Measurements from ENCODE around the gene ELF2.
"Not testable (repeated sequence)": the region's sequence is repeated elsewhere in the genome, so short reads cannot be mapped to it uniquely, and the experiment has no call there.

ELF2 gene

DNA sequence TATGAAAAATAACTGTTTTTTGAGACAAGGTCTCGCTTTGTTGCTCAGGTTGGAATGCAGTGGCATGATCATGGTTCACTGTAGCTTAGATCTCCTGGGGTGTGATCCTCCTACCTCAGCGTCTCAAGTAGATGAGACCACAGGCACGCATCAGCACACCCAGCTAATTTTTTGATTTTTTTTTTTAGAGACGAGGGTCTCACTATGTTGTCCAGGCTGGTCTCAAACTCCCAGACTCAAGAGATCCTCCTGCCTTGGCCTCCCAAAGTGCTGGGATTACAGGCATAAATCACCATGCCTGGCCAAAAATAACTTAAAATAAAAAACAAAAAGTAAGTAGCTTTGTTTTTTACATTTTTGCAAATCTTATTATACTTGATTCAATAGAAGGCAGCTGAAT lies 98.1 kb downstream of the ELF2 start:
- DNase-seq (ENCODE audit: low read depth): no peak

DNA sequence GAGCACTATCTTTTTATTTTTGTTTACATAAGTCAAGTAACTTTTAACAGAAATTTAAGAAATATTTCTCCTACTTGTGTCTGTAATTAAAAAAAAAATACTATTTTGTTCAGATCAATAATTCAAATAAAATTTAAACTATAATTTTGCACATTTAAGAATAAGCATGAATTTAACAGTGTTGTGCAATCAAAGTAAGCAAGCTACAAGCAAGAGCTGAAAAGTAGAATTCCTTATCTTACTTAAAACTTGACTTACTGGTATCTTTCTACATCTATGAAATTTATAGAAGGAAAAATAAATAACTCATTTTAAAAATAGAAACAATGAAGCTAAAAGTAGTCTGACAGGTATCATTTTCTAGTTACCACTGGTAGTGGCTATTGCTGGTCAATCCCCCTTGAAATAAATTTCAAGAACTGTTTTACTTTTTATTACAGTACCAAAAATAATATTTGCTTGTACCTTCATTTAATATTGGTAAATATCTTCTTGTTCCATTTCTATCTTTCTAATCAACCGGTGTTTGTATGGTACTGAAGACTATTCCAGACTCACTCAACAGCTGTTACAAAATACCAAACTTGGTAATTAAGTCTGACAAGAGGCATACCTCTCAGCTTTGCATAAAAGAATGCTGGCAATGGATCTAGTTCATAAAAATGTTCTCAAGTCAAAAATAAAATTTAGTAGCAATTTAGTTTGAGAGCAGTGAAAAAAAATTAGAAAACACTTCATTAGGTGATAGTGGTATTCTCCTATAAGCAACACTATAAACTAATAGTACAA lies 99.3 kb downstream of the ELF2 start:
- DNase-seq (ENCODE audit: low read depth): no peak

DNA sequence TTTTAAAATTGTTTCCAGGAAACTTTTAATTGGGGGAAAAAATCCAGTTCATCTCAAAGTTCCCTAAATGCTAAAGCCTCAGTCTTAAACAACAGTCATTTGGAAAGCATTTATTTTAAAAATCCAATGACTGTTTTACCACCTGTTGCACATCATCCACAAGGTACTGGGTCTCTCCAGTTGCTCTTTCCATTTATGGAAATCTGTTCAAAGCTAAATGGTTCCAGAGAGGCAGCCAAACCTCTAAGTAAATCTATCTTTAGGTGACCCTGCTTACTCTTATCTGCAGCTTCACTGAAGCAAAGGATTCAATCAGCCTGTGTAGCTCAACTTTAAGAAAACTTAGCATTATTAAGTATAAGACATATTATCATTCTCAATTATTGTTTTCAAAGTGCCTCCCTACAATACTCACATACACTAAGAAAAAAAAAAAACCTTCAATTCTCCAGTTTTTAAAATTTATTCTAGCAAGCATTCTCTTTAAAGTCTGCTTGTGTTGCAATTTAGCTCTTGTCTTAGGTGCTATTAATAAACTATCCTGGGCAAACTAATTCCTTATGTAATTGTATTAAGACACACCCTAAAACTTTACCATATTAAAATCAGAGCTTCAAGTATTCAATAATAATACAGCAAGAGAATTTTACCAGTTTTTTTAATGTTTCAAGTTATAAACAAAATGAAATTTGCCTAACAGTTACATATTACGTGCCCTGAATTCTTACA lies 100.8 kb downstream of the ELF2 start:
- no peak for DNase-seq (ENCODE audit: low read depth)

DNA sequence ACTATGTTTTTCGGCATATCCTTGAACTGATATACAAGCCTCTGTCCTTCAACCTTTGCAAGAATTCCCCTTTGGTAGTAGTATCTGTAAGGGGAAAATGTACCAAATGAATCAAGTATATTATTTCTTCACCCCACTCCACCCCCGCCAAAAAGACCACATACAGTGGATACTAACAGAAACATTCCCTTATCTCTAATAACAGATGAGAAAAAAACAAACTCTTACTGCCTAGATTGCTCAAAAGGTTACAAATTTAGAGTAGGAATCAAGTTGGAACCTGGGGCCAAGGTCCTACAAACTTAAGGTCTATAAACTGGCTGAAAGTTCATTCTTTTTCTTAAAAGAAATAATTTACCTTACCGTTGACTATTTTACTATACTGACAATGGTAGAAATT lies 116.4 kb downstream of the ELF2 start:
- no peak for DNase-seq (ENCODE audit: low read depth)

DNA sequence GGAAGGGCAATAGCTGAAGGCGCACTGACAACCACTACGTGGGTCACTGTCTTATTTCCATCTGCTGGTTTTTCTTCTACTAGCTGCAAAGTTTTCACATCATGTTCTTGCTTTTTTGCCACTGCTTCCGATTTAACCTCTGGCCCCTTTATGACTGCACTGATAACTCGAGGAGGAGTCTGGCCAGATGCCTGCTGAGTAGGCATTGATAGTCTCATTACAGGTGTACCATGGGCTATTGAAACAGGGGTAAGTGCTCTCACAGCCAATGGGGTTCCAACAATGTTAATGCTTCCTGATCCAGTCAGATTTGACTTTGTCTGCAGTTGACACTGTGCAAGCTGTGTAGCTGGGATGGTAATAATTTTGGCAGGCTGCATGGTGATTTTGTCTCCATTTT lies 118.0 kb downstream of the ELF2 start:
- DNase-seq (ENCODE audit: low read depth): not testable (repeated sequence)

DNA sequence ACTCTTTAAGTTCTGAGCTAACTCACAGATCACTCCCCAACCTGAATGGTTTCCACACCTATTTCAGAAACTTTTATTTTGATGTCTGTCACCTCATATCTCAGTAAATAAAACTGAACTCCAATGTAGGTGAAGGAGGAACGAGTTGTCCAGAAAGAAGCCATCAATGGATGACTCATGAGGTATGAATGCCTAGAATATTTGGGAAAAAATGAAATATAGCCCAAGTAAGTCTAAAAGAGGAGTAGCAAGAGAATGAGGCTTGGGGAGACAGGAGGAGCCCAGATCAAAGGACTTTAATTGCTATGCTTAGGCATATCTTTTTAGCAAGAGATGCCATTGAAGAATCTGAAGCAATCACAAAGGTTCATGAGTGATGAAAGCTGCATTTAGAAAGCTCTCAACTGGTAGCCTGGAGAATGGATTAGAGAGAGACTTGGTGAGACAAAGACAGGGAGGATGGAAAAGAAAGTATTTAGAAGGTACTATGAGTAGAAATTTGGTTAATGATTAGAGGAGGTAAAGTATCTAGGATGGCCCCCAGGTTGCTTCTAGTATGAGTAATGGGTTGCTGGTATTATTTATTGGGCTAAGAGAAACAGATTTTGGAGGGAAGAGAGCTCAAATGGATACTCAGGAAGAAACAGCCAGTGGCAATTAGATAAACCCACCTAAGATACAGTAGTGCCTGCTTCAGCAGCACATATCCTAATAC lies 122.1 kb downstream of the ELF2 start:
- no peak for DNase-seq (ENCODE audit: low read depth)

DNA sequence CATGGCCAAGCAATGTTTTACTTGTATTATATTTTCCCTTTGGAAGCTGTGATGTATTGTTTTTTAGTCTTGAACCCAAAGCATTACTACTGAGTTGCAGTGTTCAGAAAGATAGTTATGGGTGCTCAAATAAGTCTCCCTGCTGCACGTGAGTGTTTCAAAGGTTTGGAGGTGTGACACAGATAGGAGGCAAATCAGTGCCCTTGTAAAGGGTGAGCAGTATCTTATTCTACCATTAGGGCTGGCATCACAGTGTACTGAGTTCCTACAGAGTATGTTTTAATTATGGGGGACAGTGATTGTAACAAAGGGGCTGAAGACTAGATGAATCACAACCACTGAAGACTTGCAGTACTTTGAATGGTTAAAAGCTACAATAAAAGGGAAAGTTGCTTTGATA lies 123.1 kb downstream of the ELF2 start:
- no peak for DNase-seq (ENCODE audit: low read depth)

DNA sequence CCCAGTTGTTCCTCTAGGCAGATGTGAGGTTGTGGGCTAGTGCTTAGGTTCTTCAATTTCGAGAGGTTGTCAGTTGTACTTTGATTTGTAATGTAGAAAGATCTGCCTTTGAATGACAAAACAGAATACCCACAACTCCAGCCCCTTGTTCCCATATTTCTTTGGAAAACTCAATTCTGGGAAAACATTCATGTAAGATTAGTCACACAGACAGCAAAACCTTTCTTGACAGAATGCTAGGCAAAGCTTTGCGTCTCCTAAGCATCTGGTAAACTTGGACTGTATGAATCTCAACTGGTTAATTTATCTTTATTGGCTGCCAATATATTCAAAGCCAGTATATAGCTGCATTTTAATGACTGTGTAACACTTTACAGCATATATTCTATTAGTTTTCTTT lies 126.6 kb downstream of the ELF2 start:
- DNase-seq (ENCODE audit: low read depth): no peak

DNA sequence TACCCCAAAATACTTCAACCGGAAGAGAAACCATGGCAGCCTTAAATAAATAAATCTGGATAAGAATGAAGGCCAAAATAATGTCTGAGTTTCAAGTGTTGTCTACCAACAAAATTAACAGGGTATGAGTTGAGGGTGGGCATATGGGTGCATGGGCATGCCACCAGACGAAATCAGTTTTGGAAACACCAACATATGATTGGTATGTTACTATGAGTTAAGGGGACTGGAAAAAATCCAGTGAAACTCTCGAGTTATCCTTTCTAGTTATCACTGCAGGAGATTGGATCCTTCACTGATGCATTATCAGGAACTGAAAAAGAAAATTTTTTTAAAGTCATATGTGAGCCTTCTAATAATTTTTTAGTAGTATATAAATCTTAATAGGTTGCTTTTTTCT lies 129.0 kb downstream of the ELF2 start:
- no peak for DNase-seq (ENCODE audit: low read depth)

DNA sequence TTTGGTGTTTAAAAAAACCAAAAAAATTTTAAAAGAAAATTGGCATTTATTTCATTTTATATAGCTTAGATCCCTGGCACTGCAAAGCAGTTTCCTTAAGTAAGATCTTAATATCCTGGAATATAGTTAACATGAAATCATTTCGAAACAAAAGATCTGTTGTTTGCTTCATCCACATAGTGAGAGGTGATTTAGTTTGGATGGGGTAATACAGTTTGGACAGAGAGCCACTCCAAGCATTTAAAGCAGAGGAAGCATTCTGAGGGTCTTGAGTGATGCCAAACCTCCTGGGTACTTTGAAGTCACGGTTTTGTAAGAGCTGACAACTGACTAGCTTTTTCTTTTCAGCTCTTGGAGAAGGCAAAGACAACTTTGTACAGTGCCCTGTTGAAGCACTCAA lies 132.7 kb downstream of the ELF2 start:
- DNase-seq (ENCODE audit: low read depth): no peak

DNA sequence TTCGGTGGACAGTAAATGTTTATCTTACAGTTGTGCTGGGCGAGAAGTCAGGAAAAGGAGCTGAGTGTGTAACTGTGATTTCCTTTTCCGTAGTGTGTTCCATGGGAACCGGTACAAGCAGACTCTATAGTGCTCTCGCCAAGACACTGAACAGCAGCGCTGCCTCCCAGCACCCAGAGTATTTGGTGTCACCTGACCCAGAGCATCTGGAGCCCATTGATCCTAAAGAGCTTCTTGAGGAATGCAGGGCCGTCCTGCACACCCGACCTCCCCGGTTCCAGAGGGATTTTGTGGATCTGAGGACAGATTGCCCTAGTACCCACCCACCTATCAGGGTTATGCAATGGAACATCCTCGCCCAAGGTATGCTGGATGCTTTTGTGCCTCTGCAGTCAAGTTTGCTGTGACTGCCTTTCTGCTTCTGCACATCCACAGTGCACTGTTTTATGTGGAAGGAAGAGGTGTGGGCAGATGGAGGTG lies 134.0 kb downstream of the ELF2 start:
- no peak for DNase-seq (ENCODE audit: low read depth)

DNA sequence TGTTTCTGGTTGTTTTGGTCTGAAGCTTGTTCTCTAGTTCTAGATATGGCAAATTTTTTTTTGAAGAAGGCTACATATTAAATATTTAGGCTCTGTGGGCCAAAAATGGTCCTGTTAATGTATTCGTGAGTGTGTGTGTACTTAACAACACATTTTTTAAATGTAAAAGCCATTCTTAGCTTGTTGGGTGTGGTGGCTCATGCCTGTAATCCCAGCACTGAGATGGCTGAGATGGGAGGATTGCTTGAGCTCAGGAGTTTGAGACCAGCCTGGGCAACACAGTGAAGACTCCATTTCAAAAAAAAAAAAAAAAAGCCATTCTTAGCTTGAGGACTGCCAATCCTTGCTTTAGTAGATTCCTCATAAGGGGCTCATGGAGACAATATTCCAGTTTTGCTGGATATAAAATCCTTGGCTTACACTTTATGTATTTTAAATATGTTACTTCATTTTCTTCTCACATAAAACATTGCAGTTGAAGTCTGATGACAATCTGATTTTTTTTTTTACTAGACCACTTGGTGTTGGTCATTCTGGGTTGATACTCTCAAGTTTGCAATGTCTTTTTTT lies 138.1 kb downstream of the ELF2 start:
- DNase-seq (ENCODE audit: low read depth): no peak

DNA sequence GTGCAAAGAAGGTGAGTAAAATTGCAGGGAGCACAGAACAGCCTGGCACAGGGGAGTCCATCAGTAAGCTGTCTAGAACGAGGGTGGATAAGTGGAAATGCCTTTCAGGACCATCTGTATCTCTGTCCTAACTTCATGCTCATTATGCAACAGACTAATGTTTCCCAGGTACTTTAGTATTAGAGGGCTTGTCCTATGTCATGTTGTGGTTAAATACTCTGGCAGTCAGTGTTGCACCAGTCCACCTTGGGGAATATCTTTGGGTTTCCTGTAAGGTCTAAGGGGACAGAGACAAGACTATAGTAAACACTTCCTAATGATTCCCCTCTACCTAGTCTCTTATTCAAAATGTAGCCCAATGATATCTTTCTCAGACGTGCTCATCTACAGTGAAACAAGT lies 140.1 kb downstream of the ELF2 start:
- no peak for DNase-seq (ENCODE audit: low read depth)

DNA sequence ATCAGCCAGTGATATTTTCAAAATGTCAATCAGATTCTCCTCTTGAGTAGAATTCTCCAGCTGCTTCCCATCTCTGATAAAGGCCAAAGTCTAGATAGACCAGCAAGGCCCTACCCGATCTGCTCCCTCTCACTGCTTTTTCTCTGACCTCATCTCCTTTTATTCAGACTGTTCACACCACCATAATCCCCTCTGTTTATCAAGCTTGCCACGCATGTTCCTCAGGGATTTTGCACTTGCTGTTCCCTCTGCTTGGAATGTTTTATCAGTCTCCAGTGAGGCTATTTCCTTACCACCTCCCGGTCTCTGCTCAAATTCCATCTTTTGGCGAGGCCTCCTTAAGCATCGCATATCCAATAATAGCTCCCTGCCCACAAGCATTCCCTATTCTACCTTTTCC lies 141.4 kb downstream of the ELF2 start:
- no peak for DNase-seq (ENCODE audit: low read depth)

DNA sequence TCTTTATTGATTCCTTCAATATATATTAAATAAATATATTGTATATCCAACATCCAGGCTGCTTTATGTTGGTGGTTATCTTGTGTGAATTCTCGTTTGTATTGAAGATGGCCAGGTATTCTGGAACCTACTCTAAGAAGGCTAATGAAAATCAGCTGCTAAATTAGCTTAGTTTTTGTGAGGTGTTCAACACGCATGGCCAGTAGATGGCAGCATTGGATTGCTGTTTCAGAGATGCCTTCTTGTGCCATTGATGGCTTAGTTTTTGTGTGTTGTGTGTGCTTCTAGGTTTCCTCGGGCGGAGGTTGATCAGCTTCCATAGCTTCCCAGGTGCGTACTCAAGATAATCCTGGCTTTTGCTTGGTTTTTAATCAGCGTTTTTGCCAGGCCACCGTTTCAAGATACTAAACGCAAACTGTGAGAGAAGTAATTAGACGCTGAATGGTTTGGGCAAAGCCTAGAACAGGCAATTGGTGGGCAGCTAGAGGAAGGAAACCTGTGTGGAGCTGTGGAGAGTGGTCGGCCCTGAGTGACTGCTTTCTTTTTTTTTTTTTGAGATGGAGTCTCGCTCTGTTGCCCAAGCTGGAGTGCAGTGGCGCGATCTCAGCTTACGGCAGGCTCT lies 146.3 kb downstream of the ELF2 start:
- DNase-seq (ENCODE audit: low read depth): peak; percentile 28

DNA sequence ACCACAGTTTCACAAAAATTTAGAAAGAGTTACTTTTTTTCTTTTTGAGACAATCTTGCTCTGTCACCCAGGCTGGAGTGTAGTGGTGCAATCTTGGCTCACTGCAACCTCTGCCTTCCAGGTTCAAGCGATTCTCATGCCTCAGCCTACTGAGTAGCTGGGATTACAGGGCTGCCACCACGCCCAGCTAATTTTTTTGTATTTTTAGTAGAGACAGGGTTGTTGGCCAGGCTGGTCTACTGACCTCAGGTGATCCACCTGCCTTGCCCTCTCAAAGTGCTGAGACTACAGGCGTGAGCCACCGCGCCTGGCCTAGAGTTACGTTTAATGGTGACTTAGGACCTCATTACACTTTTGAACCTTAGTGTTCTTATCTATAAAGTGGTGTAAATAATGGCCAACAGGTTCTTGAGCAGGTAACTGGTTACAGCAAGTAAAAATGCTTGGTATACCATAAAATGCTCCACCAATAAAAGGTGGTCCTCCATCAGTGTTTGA lies 147.1 kb downstream of the ELF2 start:
- DNase-seq (ENCODE audit: low read depth): not testable (repeated sequence)

DNA sequence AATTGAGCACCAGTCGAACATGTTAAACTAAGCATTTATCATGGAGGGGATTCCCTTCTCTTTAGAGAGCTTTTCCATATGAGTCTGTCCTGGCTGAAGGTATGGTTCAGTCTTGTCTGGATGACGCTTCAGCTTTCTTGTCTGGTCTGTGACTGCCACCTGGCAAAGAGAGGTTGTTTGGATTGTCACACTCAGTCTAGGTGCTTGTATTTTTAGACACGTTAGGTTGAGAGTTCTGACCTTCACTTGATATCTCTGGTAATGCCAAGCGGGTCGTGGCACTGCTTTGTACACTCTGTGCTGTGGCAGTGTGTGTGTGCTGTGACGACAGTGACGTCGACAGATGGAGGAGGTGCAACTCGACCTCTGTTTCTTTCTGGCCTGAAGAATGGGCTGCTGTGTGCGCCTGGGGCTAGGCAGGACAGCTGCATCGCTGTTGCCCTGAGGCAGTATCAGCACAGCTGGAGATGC lies 148.8 kb downstream of the ELF2 start:
- no peak for DNase-seq (ENCODE audit: low read depth)

DNA sequence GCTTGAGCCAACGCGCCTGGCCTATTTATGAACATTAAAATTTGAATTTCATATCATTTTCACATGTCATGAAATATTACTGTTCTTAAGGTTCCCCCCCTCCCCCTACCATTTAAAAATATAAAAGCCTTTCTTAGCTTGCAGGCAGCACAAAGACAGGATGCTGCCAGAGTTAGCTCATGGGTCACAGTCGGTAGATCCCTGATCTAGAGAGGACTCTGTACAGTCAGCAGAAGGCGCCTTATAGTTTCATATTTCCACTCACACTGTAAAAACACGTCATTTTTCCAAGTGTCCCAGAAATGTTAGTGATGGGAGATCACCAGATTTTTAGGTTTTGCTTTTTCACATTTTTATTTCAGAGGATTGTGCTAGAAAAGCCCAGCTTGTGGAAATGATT lies 149.2 kb downstream of the ELF2 start:
- DNase-seq (ENCODE audit: low read depth): no peak

DNA sequence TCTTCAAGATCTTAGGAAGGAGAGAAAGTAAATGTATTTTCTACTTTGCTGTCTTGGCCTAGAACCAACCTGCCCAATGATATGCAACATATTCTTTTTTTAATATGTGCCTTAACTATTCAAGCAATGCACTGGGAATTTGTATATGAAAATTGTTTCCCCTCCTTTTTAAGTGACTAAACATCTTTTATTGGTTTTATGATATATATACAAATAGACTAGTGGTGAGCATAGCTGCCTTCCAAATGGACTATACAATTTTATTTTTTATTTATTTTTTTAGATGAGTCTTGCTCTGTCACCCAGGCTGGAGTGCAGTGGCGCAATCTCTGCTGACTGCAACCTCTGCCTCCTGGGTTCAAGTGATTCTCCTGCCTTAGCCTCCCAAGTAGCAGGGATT lies 151.2 kb downstream of the ELF2 start:
- no peak for DNase-seq (ENCODE audit: low read depth)

DNA sequence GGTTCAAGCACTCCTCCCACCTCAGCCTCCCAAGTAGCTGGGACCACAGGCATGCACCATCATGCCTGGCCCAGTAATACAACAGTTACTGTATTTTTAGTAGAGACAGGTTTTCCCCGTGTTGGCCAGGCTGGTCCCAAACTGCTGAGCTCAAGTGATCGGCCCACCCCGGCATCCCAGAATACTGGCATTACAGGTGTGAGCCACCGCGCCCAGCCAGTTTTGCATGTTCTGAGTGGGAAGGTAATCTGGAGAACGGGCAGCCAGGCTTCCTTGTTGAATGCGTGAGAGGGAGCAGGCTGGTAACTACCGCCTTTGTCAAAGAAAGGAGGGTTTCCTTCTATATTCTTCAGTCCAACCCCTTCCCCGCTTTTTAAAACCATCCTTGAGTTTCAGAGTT lies 152.3 kb downstream of the ELF2 start:
- DNase-seq (ENCODE audit: low read depth): no peak

DNA sequence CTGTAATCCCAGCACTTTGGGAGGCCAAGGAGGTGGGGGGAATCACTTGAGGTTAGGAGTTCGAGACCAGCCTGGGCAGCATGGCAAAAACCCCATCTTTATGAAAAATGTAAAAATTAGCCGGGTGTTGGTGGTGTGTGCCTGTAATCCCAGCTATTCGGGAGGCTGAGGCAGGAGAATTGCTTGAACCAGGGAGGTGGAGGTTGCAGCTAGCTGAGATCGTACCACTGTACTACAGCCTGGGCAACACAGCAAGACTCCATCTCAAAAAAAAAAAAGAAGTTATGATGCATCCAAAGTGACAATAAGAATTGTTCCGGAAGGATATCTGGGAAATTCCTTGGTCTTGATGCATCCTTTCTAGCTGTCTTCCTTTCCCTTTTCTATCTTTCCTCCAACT lies 154.2 kb downstream of the ELF2 start:
- no peak for DNase-seq (ENCODE audit: low read depth)

DNA sequence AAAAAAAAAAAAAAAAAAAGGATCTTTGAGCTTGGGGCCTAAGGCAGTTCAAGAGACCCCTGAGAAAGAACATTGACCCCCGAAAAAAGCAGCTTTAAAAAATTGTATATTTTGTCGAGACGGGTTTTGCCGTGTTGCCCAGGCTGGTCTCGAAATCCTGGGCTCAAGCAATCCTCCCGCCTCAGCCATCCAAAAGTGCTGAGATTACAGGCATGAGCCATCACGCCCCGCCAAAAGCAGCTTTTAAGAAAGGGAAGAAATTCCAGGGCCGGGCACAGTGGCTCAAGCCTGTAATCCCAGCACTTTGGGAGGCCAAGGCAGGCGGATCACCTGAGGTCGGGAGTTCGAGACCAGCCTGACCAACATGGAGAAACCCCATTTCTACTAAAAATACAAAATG lies 155.9 kb downstream of the ELF2 start:
- not testable (repeated sequence) for DNase-seq (ENCODE audit: low read depth)

Measured in stimulated activated CD8-positive, alpha-beta memory T cell treated with anti-CD3 and anti-CD28 coated beads, Interleukin-15, amount 100 ng/mL, for 24 hours (primary cell).